Renal cortex interstitium (tissue), 11 donors: ENCODE results near the gene FMNL3. TPM values are rescaled to one million over a fixed set of nuclear protein-coding genes. Genes with fewer than 3 reads are reported as not detected.
"Not testable (repeated sequence)": the region's sequence is repeated elsewhere in the genome, so short reads cannot be mapped to it uniquely, and the experiment has no call there.

Source experiments
- DNase-seq, 11 donors: peaks; one replicate each; pipeline ENCODE4 v3.0.0-alpha.2; 2013; ENCODE audit warnings: low read depth in 9 of 11, low spot score in 4 of 11; ENCODE audit errors: extremely low read depth in 1 of 11
- polyA plus RNA-seq, 3 donors: library from polyadenylated mRNA; unstranded; fragments of 120-200 nt; gene quantifications; one replicate each; pipeline ENCODE4 v1.2.1, GENCODE V29; 2013; ENCODE audit not compliant: insufficient read length in 3 of 3

Gene FMNL3
- polyA plus RNA-seq, 3 donors, result 35.6 to 43.0 (median 35.7) TPM

- DNase-seq, result no peak
These were observed 21.2 kb upstream of the FMNL3 start for GRCh38 chr12:49728446-49728845.

GRCh38 chr12:49721355-49721754, 14.2 kb upstream of the FMNL3 start:
- DNase-seq, result not testable (repeated sequence)

DNA sequence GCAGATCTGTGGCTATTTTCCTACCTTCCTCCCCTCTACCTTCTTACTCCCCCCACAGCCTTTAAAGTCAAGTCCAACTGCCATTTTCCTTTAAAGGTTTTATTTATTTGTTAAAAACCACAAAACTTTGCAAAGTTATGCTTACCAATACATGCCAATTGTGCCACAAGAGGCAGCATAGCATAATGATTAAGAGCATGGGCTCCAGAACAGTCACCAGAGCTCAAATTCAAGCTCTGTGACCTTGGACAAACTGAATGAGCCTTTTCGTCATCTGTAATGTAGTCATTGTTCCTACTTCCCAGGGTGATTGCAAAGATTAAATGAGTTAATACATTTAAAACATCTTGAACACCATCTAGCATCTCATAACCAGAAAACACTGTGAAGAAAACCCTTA, 13.0 kb upstream of the FMNL3 start:
- no peak for DNase-seq

- DNase-seq, result not testable (repeated sequence)
These were observed 10.6 kb upstream of the FMNL3 start for GRCh38 chr12:49717800-49718199.

GRCh38 chr12:49716553-49716952, 9.3 kb upstream of the FMNL3 start:
- no peak for DNase-seq

GRCh38 chr12:49713952-49714351, 6.7 kb upstream of the FMNL3 start:
- DNase-seq, result not testable (repeated sequence)

DNA sequence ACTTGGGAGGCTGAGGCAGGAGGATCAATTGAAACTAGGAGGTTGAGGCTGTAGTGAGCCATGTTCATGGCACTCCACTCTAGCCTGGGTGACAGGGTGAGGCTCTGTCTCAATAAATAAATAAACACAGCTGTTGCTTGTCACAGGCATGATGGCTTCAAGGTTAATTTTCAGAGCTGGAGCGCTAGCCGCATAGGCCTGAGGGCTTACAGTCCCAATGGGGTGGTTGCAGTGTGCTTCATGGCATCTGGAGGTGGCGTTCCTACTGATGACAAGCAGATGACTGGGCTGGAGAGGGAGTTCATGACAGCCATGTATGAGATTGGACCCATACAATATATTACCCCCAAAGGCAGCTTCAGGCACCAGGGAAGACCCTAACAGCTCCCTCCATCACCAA, 1.6 kb upstream of the FMNL3 start:
- no peak for DNase-seq

- DNase-seq, result no peak
These were observed 575 bp upstream of the FMNL3 start for GRCh38 chr12:49707812-49708147.

DNA sequence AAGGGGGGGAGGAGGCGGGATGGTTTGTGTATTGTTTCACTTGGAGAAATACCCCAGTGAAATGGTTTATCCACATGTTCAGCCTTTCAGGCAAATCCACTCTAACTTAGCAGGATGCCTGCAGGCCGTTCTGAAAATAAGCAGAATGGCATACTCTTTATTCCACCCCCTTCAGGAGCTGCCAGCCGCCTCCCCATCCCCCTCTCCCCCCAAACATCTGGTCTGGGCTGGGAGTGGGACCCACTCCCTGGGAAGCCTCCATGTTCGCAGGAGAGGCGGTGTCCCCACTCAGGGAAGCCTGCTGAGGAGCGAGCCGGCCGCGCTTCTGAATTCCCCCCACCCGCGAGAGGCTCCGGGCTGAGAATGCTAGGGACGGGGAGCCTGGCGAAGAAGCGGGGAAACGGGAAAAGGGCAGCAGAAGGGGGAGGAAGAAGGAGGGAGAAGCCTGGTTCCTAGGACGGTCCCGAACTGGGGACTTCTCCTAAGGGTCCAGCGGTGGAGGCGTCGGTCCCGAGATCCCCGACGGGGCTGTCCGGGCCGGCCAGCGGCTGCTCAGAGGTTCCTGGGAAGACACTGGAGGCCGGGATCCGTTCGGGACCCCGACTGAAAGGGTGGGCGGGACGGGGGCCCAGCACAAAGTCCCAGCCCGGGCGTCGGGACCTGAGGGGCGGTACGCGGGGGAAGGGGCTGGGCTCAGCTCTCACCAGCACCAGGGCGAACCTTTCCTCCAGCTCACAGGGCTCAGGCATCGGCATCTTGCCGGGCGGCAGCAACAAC, 666 bp downstream of the FMNL3 start:
- peak in 4 of 11 donors; percentile 28 to 45 (median 39) for DNase-seq

GRCh38 chr12:49705479-49706134, 1.6 kb downstream of the FMNL3 start:
- no peak for DNase-seq

DNA sequence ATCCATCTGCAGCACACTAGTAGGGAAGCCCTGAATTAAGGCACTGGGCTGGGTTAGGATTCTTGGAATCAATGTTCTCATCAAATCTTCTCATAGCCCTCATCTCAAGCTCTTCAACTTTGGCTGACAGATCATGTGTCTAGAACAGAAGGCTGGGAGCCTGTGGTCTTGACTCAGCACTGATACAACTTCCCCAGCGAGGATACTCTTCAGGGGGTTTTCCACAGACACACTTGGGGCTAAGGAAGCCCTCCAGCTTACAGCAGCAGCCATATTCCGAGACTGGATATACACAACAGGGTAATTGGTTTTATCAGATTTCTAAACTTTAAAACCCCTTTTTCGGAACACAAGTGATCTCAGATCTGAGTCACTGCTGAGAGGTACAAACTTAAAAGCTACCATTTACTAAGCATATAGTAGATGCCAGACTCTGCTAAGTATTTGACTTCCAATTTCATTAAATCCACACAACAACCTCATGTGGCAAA, 3.5 kb downstream of the FMNL3 start:
- DNase-seq, result no peak

GRCh38 chr12:49702676-49703215, 4.5 kb downstream of the FMNL3 start:
- no peak for DNase-seq

DNA sequence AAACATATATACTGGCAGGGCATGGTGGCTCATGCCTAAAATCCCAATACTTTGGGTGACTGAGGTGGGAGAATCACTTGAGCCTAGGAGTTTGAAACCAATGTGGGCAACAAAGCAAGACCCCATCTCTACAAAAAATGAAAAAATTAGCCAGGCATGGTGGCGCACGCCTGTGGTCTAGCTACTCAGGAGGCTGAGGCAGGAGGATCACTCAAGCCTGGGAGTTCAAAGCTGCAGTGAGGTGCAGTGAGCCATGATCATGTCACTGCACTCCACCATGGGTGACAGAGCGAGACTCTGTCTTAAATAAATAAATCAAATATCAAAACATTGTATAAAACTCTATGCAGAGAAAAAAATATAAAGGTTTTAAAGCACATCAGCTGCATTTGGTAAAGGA, 5.2 kb downstream of the FMNL3 start:
- no peak for DNase-seq

DNA sequence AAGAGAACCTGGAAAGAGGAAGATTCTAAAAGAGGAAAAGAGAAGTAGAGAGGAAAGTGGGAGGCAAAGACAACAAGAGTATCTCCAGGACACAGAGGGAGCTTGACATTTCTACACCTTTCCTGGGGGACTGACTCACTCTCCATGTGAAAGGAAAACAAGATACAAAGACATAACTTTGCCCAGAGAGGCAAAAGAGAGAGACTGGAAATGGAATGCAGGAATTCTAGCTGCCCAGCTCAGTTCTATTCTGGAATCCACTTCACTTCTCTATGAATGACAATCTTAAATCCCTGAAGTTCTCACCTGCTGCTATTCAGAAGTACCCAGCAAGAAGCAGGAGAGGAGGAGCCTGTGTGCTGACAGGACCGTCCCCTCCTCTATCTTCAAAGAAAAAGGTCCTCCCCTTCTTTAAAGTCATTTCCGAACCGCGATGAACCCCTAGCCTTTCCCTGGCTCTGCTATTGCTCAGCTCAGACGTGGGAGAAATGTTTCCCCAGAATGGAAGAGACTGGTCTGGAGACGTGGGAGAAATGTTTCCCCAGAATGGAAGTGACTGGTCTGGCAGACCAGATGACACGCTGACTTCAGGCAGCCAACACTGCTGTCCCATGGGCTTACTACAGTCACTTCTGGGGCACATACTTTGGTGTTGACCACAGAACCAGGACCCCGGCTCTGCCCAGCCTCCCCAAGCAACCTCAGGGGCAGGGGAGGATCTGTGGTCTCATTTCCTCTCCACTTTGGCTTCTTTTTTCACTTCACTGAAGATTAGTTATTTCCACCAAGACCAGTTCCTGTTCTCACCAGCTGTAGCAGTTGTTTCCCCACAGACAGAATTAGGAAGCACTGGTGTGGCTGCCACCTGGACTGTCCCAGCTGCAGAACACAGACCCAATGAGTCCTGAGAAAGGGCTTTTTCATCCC, 8.3 kb downstream of the FMNL3 start:
- DNase-seq, result no peak

DNA sequence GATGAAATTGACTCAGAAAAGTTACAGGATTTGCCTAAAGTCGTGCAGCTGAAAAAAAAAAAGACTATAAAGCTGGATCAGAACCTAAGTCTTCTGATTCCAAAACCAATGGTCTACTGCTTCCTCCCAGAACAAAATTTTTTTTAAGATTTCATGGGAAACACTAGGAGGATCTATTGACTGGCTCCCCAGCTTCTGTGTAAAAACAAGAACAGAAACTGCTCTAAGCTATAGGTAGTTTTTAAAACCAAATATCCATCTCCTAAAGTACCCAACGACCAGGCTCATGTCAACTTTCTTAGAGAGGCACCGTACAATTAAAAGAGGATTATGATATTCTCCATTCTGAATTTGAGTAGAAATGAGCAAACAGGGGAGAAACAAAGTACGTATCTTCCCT, 9.4 kb downstream of the FMNL3 start:
- no peak for DNase-seq

- DNase-seq, result no peak
These were observed 10.5 kb downstream of the FMNL3 start for GRCh38 chr12:49696723-49697122.

DNA sequence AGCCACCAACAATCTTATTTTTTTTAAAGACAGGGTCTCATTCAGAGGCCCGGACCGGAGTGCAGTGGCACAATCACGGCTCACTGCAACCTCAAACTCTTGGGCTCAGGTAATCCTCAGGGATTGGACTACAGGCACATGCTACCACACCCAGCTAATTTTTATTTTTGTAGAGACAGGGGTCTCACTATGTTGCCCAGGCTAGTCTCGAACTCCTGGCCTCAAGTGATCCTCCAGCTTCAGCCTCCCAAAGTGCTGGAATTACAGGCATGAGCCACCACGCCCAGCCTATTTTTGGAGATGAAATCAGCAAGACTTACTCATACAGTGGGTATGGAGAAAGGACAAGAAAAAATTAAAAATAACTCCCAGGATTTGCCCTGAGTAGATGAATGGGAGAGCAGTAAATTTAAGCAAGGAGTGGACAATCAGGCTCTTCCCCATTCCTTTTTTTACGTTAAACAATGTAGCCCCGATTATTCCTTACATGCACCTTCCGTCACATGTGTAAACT, 13.2 kb downstream of the FMNL3 start:
- no peak for DNase-seq

GRCh38 chr12:49692851-49693250, 14.4 kb downstream of the FMNL3 start:
- no peak for DNase-seq

DNA sequence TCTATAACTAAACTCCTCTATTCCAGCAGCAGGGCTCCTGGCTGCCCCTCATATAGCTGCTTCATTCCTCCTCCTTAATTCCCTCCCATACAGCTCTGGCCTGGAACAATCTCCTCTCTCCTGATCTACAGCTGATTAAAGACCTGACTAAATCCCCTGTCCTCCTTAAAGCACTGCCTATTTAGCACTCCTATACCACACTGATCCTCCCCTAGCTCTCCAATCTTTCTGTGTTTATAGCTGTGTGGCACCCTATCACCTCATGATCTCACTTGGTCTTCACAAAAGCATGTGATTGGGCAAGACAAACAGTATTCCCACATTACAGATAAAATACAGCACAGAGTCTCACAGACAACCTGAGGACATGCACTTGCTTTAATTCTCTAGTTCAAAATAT, 17.4 kb downstream of the FMNL3 start:
- DNase-seq, result no peak
